Uterus (tissue), 2 donors: ENCODE measurements around the gene SPTSSA.

Experiments
- CTCF ChIP-seq, 4 experiments: fragments of 200-600 bp in 2 of 4; fragments of 450-650 bp in 2 of 4; sonication (generic) in 2 of 4; IDR thresholded peaks; one replicate each; pipeline ENCODE4 v1.5.1; 2016 to 2019; ENCODE audit warnings: antibody characterized with exemption in 4 of 4, mild to moderate bottlenecking in 2 of 4, moderate library complexity in 1 of 4
- POLR2A ChIP-seq, 2 donors: fragments of 450-650 bp; IDR thresholded peaks; one replicate each; pipeline ENCODE4 v1.6.1; 2016; ENCODE audit warnings: antibody characterized with exemption in 2 of 2, mild to moderate bottlenecking in 1 of 2, moderate library complexity in 1 of 2

GRCh38 chr14:34453226-34453625 is 8.8 kb downstream of the SPTSSA start:
- TF ChIP-seq POLR2A (IDR thresholded peaks at IDR 0.05) (no peak), CTCF (IDR thresholded peaks at IDR 0.05) (no peak)
